ENCODE results near the gene SLC16A8.
"Not testable (repeated sequence)": the region's sequence is repeated elsewhere in the genome, so short reads cannot be mapped to it uniquely, and the experiment has no call there.

SLC16A8 gene

GRCh38 chr22:38041760-38042487 is 42.1 kb downstream of the SLC16A8 start:
- Histone ChIP-seq H3K4me2 (ENCODE audit: low read length) (no peak overlapping the region), H3K27ac (no peak overlapping the region), H3K4me3 (ENCODE audit: low read depth, low read length) (no peak overlapping the region), H3K4me1 (no peaks in the 10 kb centered on the region), H2AFZ (no peak overlapping the region), H3K9me3 (ENCODE audit: control insufficient read depth, low read length) (no peaks in the 10 kb centered on the region), H3K36me3 (ENCODE audit: control insufficient read depth, insufficient read depth, low read length) (no peaks in the 10 kb centered on the region), H3K9ac (no peak overlapping the region), H3K27me3 (ENCODE audit: control insufficient read depth, insufficient read depth, low read length) (no peaks in the 10 kb centered on the region), H3K79me2 (no peaks in the 10 kb centered on the region)
- TF ChIP-seq CTCF (IDR thresholded peaks at IDR 0.05) = no peak

- H3K9ac ChIP-seq = no peak overlapping the region
- no peak overlapping the region for H3K27ac ChIP-seq
Measured at GRCh38 chr22:38040953-38041759, 42.8 kb downstream of the SLC16A8 start.

GRCh38 chr22:38038890-38039812 is 44.8 kb downstream of the SLC16A8 start:
- Histone ChIP-seq H3K9me3 (ENCODE audit: control insufficient read depth, low read length) (no peaks in the 10 kb centered on the region), H3K4me3 (ENCODE audit: low read depth, low read length) (no peak overlapping the region), H3K4me2 (ENCODE audit: low read length) (no peak overlapping the region), H3K9ac (no peak overlapping the region), H3K27me3 (ENCODE audit: control insufficient read depth, insufficient read depth, low read length) (no peaks in the 10 kb centered on the region), H3K36me3 (ENCODE audit: control insufficient read depth, insufficient read depth, low read length) (no peaks in the 10 kb centered on the region), H2AFZ (no peak overlapping the region), H3K79me2 (no peaks in the 10 kb centered on the region), H3K4me1 (no peaks in the 10 kb centered on the region), H3K27ac (peak overlapping the region; percentile 42)
- TF ChIP-seq CTCF (IDR thresholded peaks at IDR 0.05) = no peak

More at GRCh38 chr22:38040953-38041759, 42.8 kb downstream of the SLC16A8 start:
- no peaks in the 10 kb centered on the region for H3K4me1 ChIP-seq
- TF ChIP-seq CTCF (IDR thresholded peaks at IDR 0.05) = no peak
- H3K27me3 ChIP-seq (ENCODE audit: control insufficient read depth, insufficient read depth, low read length) = no peaks in the 10 kb centered on the region
- H3K4me2 ChIP-seq (ENCODE audit: low read length) = no peak overlapping the region
- H3K79me2 ChIP-seq = no peaks in the 10 kb centered on the region
- no peak overlapping the region for H2AFZ ChIP-seq
- no peaks in the 10 kb centered on the region for H3K9me3 ChIP-seq (ENCODE audit: control insufficient read depth, low read length)
- H3K4me3 ChIP-seq (ENCODE audit: low read depth, low read length) = no peak overlapping the region
- no peaks in the 10 kb centered on the region for H3K36me3 ChIP-seq (ENCODE audit: control insufficient read depth, insufficient read depth, low read length)

- Histone ChIP-seq H3K4me3 (ENCODE audit: low read depth, low read length) (no peak overlapping the region), H3K79me2 (no peaks in the 10 kb centered on the region), H3K9me3 (ENCODE audit: control insufficient read depth, low read length) (no peaks in the 10 kb centered on the region), H3K4me1 (no peaks in the 10 kb centered on the region), H3K36me3 (ENCODE audit: control insufficient read depth, insufficient read depth, low read length) (no peaks in the 10 kb centered on the region), H3K27ac (no peak overlapping the region), H3K9ac (no peak overlapping the region), H2AFZ (no peak overlapping the region), H3K4me2 (ENCODE audit: low read length) (no peak overlapping the region), H3K27me3 (ENCODE audit: control insufficient read depth, insufficient read depth, low read length) (no peaks in the 10 kb centered on the region)
- TF ChIP-seq CTCF (IDR thresholded peaks at IDR 0.05) = no peak
Measured at GRCh38 chr22:38038426-38038825, 45.6 kb downstream of the SLC16A8 start.

GRCh38 chr22:38037367-38038150 is 46.4 kb downstream of the SLC16A8 start:
- not testable (repeated sequence) for H3K9ac ChIP-seq; H3K4me3 ChIP-seq (ENCODE audit: low read depth, low read length); H3K4me2 ChIP-seq (ENCODE audit: low read length); H3K79me2 ChIP-seq; H3K9me3 ChIP-seq (ENCODE audit: control insufficient read depth, low read length); H3K27ac ChIP-seq; H3K36me3 ChIP-seq (ENCODE audit: control insufficient read depth, insufficient read depth, low read length); H3K27me3 ChIP-seq (ENCODE audit: control insufficient read depth, insufficient read depth, low read length); H2AFZ ChIP-seq; H3K4me1 ChIP-seq

Data from parathyroid adenoma (tissue), 2 donors.